PC-9 (cell line): ENCODE results near the gene RAB11FIP2.

Experiments used
- CTCF ChIP-seq: fragments of 200-600 bp; sonication (generic); conservative IDR thresholded peaks from 2 replicates; pipeline ENCODE4 v1.6.1; 2017; ENCODE audit warnings: mixed run types, antibody characterized with exemption, mild to moderate bottlenecking, moderate library complexity
- EZH2 ChIP-seq: fragments of 200-600 bp; sonication (generic); IDR thresholded peaks from 2 replicates; pipeline ENCODE4 v1.8.0; 2017; ENCODE audit warnings: antibody characterized with exemption, low read depth

- TF ChIP-seq CTCF (no peak), EZH2 (no peak)
Observed at GRCh38 chr10:117993166-117993565, 53.6 kb downstream of the RAB11FIP2 start.
